PFSK-1 (cell line): ENCODE results near the gene JMJD4.

Source experiments
- POLR2AphosphoS5 ChIP-seq: IDR thresholded peaks from 2 replicates; pipeline ENCODE4 v1.6.1; 2012; ENCODE audit warnings: low read depth, mild to moderate bottlenecking, control low read depth, low read length, moderate library complexity
- REST ChIP-seq, 2 experiments: IDR thresholded peaks; 2 replicates each; pipeline versions ENCODE4 v1.6.1 to v1.8.0; 2011 to 2012; ENCODE audit warnings: low read depth in 2 of 2, low read length in 2 of 2, control low read depth in 1 of 2, inconsistent platforms in 1 of 2, mild to moderate bottlenecking in 1 of 2, moderate library complexity in 1 of 2; ENCODE audit not compliant: insufficient read depth in 1 of 2
- TAF1 ChIP-seq: IDR thresholded peaks from 2 replicates; pipeline ENCODE4 v1.6.1; 2012; ENCODE audit warnings: low read length, control low read depth, borderline replicate concordance; ENCODE audit not compliant: insufficient read depth

GRCh38 chr1:227731696-227732585 is 3.2 kb downstream of the JMJD4 start:
- no peak for TF ChIP-seq REST (IDR thresholded peaks at IDR 0.05; ENCODE audit: insufficient read depth in 1 of 2, low read depth in 2 of 2, low read length in 2 of 2)
- no peak for TF ChIP-seq POLR2AphosphoS5
- TF ChIP-seq TAF1, result no peak
